IMR-90 (cell line): ENCODE results near the gene RAB12. TPM values are rescaled to one million over a fixed set of nuclear protein-coding genes. Genes with fewer than 3 reads are reported as not detected.

Experiments used
- ATAC-seq: fragments of 200-7000 bp; cut with Tn5 transposase; 2 replicates; pipeline ENCODE4 v1.9.1; 2020; ENCODE audit warnings: low read depth, mild to moderate bottlenecking, moderate library complexity
- BruUV-seq: library from RNA; stranded (reverse); fragments of 400-500 nt; replicated peaks from 2 replicates; lab custom pipeline; 2021; lab: Mats Ljungman, UMichigan
- CTCF ChIA-PET: fragments of 300-600 bp; formaldehyde crosslinking; extraction: SDS; loops from one replicate; lab custom pipeline; 2021; ENCODE audit warnings: antibody characterized with exemption; lab: Yijun Ruan, JAX
- POLR2A ChIA-PET: fragments of 300-600 bp; sonication (Branson Sonifier 250); formaldehyde crosslinking; loops from one replicate; lab custom pipeline; 2022; ENCODE audit warnings: antibody characterized with exemption; ENCODE audit not compliant: unreplicated experiment; lab: Charles Lee
- DNase-seq: peaks from one replicate; pipeline ENCODE4 v3.0.0; 2013
- H2AFZ ChIP-seq: replicated peaks from 2 replicates; pipeline ENCODE3; 2013; ENCODE audit warnings: low read length, mild to moderate bottlenecking; ENCODE audit not compliant: poor library complexity
- H2AK5ac ChIP-seq: 2 replicates; pipeline ENCODE4 v1.6.1; 2013; ENCODE audit warnings: low read depth, low read length, inconsistent platforms
- H2AK9ac ChIP-seq: replicated peaks from 2 replicates; pipeline ENCODE3; 2013; ENCODE audit warnings: mild to moderate bottlenecking, low read depth, low read length, moderate library complexity; ENCODE audit not compliant: poor library complexity
- H2BK120ac ChIP-seq: 2 replicates; pipeline ENCODE4 v1.6.1; 2013; ENCODE audit warnings: low read depth, low read length, inconsistent platforms
- H2BK15ac ChIP-seq: 3 replicates; pipeline ENCODE4 v1.6.1; 2013; ENCODE audit warnings: low read depth, low read length, inconsistent platforms
- H2BK20ac ChIP-seq: 2 replicates; pipeline ENCODE4 v1.6.1; 2013; ENCODE audit warnings: low read depth, mild to moderate bottlenecking, inconsistent platforms, low read length, moderate library complexity
- H2BK5ac ChIP-seq: 2 replicates; pipeline ENCODE4 v1.6.1; 2013; ENCODE audit warnings: mild to moderate bottlenecking, low read depth, low read length, inconsistent platforms; ENCODE audit not compliant: poor library complexity, severe bottlenecking
- H3K14ac ChIP-seq: replicated peaks from 2 replicates; pipeline ENCODE4 v1.6.1; 2013; ENCODE audit warnings: low read depth, low read length, inconsistent platforms
- H3K18ac ChIP-seq: 2 replicates; pipeline ENCODE4 v1.6.1; 2013; ENCODE audit warnings: low read depth, low read length, control low read depth
- H3K23ac ChIP-seq: 2 replicates; pipeline ENCODE4 v1.6.1; 2013; ENCODE audit warnings: low read depth, low read length, inconsistent platforms
- H3K27ac ChIP-seq: 2 replicates; pipeline ENCODE4 v1.5.1; 2013; ENCODE audit warnings: mild to moderate bottlenecking, control low read depth, low read length; ENCODE audit not compliant: insufficient read depth
- H3K27me3 ChIP-seq: 2 replicates; pipeline ENCODE4 v1.6.1; 2013; ENCODE audit warnings: low read length; ENCODE audit not compliant: control insufficient read depth, insufficient read depth
- H3K36me3 ChIP-seq: 2 replicates; pipeline ENCODE4 v1.6.1; 2013; ENCODE audit warnings: low read length, mixed read lengths; ENCODE audit not compliant: control insufficient read depth, insufficient read depth
- H3K4ac ChIP-seq: 2 replicates; pipeline ENCODE4 v1.6.1; 2013; ENCODE audit warnings: low read depth, low read length, inconsistent platforms
- H3K4me1 ChIP-seq: 2 replicates; pipeline ENCODE4 v1.6.1; 2013; ENCODE audit warnings: low read length, mixed read lengths; ENCODE audit not compliant: control insufficient read depth, insufficient read depth
- H3K4me2 ChIP-seq: 2 replicates; pipeline ENCODE4 v1.6.1; 2013; ENCODE audit warnings: low read depth, mild to moderate bottlenecking, control low read depth, low read length, moderate library complexity
- H3K4me3 ChIP-seq: 2 replicates; pipeline ENCODE4 v1.5.1; 2013; ENCODE audit warnings: low read depth, mild to moderate bottlenecking, control low read depth, low read length, moderate library complexity; ENCODE audit not compliant: insufficient read depth
- H3K56ac ChIP-seq: 2 replicates; pipeline ENCODE4 v1.6.1; 2013; ENCODE audit warnings: low read length, inconsistent platforms; ENCODE audit not compliant: insufficient read depth; ENCODE audit errors: extremely low read depth
- H3K79me1 ChIP-seq, 2 experiments: 2 replicates each; pipeline ENCODE4 v1.6.1; 2013; ENCODE audit warnings: low read length in 2 of 2, inconsistent platforms in 1 of 2, low read depth in 1 of 2
- H3K9ac ChIP-seq: 2 replicates; pipeline ENCODE4 v1.6.1; 2013; ENCODE audit warnings: low read depth, low read length, control low read depth
- H3K9me1 ChIP-seq: 2 replicates; pipeline ENCODE4 v1.6.1; 2013; ENCODE audit warnings: low read length, inconsistent platforms; ENCODE audit not compliant: insufficient read depth
- H3K9me3 ChIP-seq: 2 replicates; pipeline ENCODE4 v1.6.1; 2013; ENCODE audit warnings: low read length; ENCODE audit not compliant: control insufficient read depth, insufficient read depth
- H4K20me1 ChIP-seq: 2 replicates; pipeline ENCODE4 v1.6.1; 2013; ENCODE audit warnings: low read length, inconsistent platforms; ENCODE audit not compliant: insufficient read depth
- H4K5ac ChIP-seq: 2 replicates; pipeline ENCODE4 v1.6.1; 2013; ENCODE audit warnings: mild to moderate bottlenecking, low read depth, low read length, control low read depth
- H4K8ac ChIP-seq, 2 experiments: 2 replicates each; pipeline ENCODE4 v1.6.1; 2013; ENCODE audit warnings: low read depth in 2 of 2, low read length in 2 of 2, control low read depth in 1 of 2, inconsistent platforms in 1 of 2
- H4K91ac ChIP-seq: 2 replicates; pipeline ENCODE4 v1.6.1; 2013; ENCODE audit warnings: low read depth, low read length, inconsistent platforms; ENCODE audit not compliant: insufficient read depth
- BHLHE40 ChIP-seq: fragments of 150-350 bp; IDR thresholded peaks from 2 replicates; pipeline ENCODE4 v1.6.1; 2016; ENCODE audit warnings: mild to moderate bottlenecking, low read depth, low read length
- CEBPB ChIP-seq: IDR thresholded peaks from 2 replicates; pipeline ENCODE4 v1.6.1; 2012; ENCODE audit warnings: low read depth, low read length, improper control_type of control experiment
- CHD1 ChIP-seq: IDR thresholded peaks from 2 replicates; pipeline ENCODE4 v1.6.1; 2012; ENCODE audit warnings: low read depth, low read length, improper control_type of control experiment
- FOS ChIP-seq: fragments of 150-350 bp; IDR thresholded peaks from 2 replicates; pipeline ENCODE4 v1.6.1; 2016; ENCODE audit warnings: low read depth, low read length
- MAFK ChIP-seq: IDR thresholded peaks from 2 replicates; pipeline ENCODE4 v1.6.1; 2012; ENCODE audit warnings: low read depth, low read length, improper control_type of control experiment
- MAZ ChIP-seq: IDR thresholded peaks from 2 replicates; pipeline ENCODE4 v1.6.1; 2012; ENCODE audit warnings: low read depth, mild to moderate bottlenecking, low read length, improper control_type of control experiment, moderate library complexity, borderline replicate concordance
- MXI1 ChIP-seq: IDR thresholded peaks from 2 replicates; pipeline ENCODE4 v1.6.1; 2012; ENCODE audit warnings: low read depth, mild to moderate bottlenecking, low read length, moderate library complexity, borderline replicate concordance
- NFE2L2 ChIP-seq: fragments of 150-350 bp; IDR thresholded peaks from 2 replicates; pipeline ENCODE4 v1.6.1; 2016; ENCODE audit warnings: low read depth, mild to moderate bottlenecking, low read length
- POLR2A ChIP-seq: IDR thresholded peaks from 2 replicates; pipeline ENCODE4 v1.6.1; 2012; ENCODE audit warnings: mild to moderate bottlenecking, low read depth, low read length
- RAD21 ChIP-seq: IDR thresholded peaks from 2 replicates; pipeline ENCODE4 v1.6.1; 2012; ENCODE audit warnings: low read length, improper control_type of control experiment
- RCOR1 ChIP-seq: IDR thresholded peaks from 2 replicates; pipeline ENCODE4 v1.6.1; 2012; ENCODE audit warnings: mild to moderate bottlenecking, low read length, improper control_type of control experiment; ENCODE audit not compliant: insufficient replicate concordance
- RFX5 ChIP-seq: IDR thresholded peaks from 2 replicates; pipeline ENCODE4 v1.8.0; 2012; ENCODE audit warnings: low read depth, mild to moderate bottlenecking, low read length, moderate library complexity
- SMC3 ChIP-seq: fragments of 150-350 bp; IDR thresholded peaks from 2 replicates; pipeline ENCODE4 v1.6.1; 2016; ENCODE audit warnings: low read depth, mild to moderate bottlenecking, antibody characterized with exemption, low read length, moderate library complexity
- WGBS, 2 experiments: methylation state at CpG; one replicate each; pipeline versions ENCODE4 v1.1.5 to v1.1.7; 2013; ENCODE audit warnings: missing lambda C conversion rate in 2 of 2; ENCODE audit not compliant: insufficient read length in 1 of 2; ENCODE audit errors: extremely low coverage in 2 of 2; 5-methylcytosine and 5-hydroxymethylcytosine counted together
- dilution Hi-C: fragments of 300-500 bp; cut with HindIII; formaldehyde crosslinking; loops from one replicate; pipeline ENCODE4 v1.14.3; 2018; ENCODE audit warnings: low sequenced_read_pairs; ENCODE audit not compliant: unreplicated experiment
- in situ Hi-C: fragments of 300-500 bp; cut with MboI; formaldehyde crosslinking; loops from 3 replicates; pipeline ENCODE4 v1.14.3; 2019; ENCODE audit warnings: low sequenced_read_pairs, inconsistent platforms, mixed read lengths
- intact Hi-C: fragments of 100-400 bp; cut with micrococcal nuclease; formaldehyde crosslinking; loops from 2 replicates; pipeline ENCODE4 v1.10.0; 2022
- polyA plus RNA-seq, 3 experiments: library from polyadenylated mRNA; depleted of rRNA; stranded (reverse); fragments of >200 nt; gene quantifications; 2 replicates each; pipeline ENCODE4 v1.2.3, GENCODE V29; 2012; ENCODE audit warnings: low replicate concordance in 1 of 3
- total RNA-seq: library from RNA; depleted of rRNA; stranded (reverse); fragments of >200 nt; gene quantifications from 2 replicates; pipeline ENCODE4 v1.2.3, GENCODE V29; 2012
- TF ChIP-seq, protein P1 (sequence below): conservative IDR thresholded peaks from 2 replicates; pipeline ENCODE4 v1.5.1; 2012; ENCODE audit warnings: mild to moderate bottlenecking, low read depth, low read length, improper control_type of control experiment
- TF ChIP-seq, protein P2 (sequence below): fragments of 150-350 bp; IDR thresholded peaks from 2 replicates; pipeline ENCODE4 v1.6.1; 2016; ENCODE audit warnings: low read depth, mild to moderate bottlenecking, low read length, moderate library complexity, borderline replicate concordance
- TF ChIP-seq, protein P3 (sequence below): fragments of 150-350 bp; IDR thresholded peaks from 2 replicates; pipeline ENCODE4 v1.6.1; 2017; ENCODE audit warnings: mild to moderate bottlenecking, antibody characterized with exemption, low read length, low read depth

The RAB12 gene
- total and polyA plus RNA-seq, 2 of the 4 experiments (the other 2 are of a cell fraction): 14.9 to 19.2 TPM

DNA sequence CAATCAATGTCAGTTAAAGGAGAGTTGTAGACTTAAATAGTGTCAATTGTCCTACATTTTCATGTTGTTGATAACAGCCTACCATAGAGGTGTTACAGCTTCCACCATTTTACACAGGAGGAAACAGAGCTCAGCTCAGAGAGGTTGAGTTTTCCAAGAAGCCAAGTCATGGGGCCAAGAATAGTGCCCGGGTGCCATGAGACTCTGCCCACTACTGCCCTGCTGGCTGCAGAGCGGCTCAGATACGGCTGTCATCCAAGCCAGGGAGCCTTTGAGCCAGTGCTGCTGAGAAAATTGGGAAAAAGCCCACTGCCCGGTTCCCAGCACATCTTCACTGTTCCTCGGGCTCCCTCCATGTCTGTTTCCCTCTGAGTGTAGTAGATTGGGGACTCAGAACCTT, 22.0 kb downstream of the RAB12 start:
- H3K4me1 ChIP-seq: peaks cover 2% of the 10 kb centered on the region; the same call in 1 of the 2 replicates
- no peak for DNase-seq
- H3K27me3 ChIP-seq: no peaks in the 10 kb centered on the region
- H3K9me1 ChIP-seq: peaks cover 12% of the 10 kb centered on the region
- no peak overlapping the region for H3K18ac ChIP-seq
- CTCF ChIA-PET: no interaction called here
- no peak overlapping the region for H3K4me2 ChIP-seq
- H4K5ac ChIP-seq: no peak overlapping the region
- BruUV-seq: no TSS peak
- in situ Hi-C loops: no loop called here
- H4K20me1 ChIP-seq: peaks cover 15% of the 10 kb centered on the region; the same call in 1 of the 2 replicates
- no peak overlapping the region for H3K4me3 ChIP-seq
- H2BK5ac ChIP-seq: no peak overlapping the region
- no peak overlapping the region for H4K8ac ChIP-seq
- POLR2A ChIA-PET: no interaction called here
- no peak overlapping the region for H3K27ac ChIP-seq
- H3K56ac ChIP-seq: no peak overlapping the region
- H3K14ac ChIP-seq: no peak overlapping the region
- H2BK20ac ChIP-seq: no peak overlapping the region
- H2BK120ac ChIP-seq: no peak overlapping the region
- no peak overlapping the region for H3K4ac ChIP-seq
- no peaks in the 10 kb centered on the region for H3K9me3 ChIP-seq
- H3K36me3 ChIP-seq: peaks cover 36% of the 10 kb centered on the region
- no peak overlapping the region for H2AK9ac ChIP-seq
- H3K79me1 ChIP-seq: peaks cover 62 to 72% of the 10 kb centered on the region in 2 experiments
- H3K9ac ChIP-seq: no peak overlapping the region
- TF ChIP-seq CEBPB (no peak), CHD1 (no peak), NFE2L2 (no peak), RAD21 (no peak), MAFK (no peak), BHLHE40 (no peak), POLR2A (no peak), RFX5 (no peak), FOS (no peak), MAZ (no peak), SMC3 (no peak), MXI1 (no peak), RCOR1 (no peak)
- TF ChIP-seq, protein P1, sequence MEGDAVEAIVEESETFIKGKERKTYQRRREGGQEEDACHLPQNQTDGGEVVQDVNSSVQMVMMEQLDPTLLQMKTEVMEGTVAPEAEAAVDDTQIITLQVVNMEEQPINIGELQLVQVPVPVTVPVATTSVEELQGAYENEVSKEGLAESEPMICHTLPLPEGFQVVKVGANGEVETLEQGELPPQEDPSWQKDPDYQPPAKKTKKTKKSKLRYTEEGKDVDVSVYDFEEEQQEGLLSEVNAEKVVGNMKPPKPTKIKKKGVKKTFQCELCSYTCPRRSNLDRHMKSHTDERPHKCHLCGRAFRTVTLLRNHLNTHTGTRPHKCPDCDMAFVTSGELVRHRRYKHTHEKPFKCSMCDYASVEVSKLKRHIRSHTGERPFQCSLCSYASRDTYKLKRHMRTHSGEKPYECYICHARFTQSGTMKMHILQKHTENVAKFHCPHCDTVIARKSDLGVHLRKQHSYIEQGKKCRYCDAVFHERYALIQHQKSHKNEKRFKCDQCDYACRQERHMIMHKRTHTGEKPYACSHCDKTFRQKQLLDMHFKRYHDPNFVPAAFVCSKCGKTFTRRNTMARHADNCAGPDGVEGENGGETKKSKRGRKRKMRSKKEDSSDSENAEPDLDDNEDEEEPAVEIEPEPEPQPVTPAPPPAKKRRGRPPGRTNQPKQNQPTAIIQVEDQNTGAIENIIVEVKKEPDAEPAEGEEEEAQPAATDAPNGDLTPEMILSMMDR: no peak
- TF ChIP-seq, protein P2, sequence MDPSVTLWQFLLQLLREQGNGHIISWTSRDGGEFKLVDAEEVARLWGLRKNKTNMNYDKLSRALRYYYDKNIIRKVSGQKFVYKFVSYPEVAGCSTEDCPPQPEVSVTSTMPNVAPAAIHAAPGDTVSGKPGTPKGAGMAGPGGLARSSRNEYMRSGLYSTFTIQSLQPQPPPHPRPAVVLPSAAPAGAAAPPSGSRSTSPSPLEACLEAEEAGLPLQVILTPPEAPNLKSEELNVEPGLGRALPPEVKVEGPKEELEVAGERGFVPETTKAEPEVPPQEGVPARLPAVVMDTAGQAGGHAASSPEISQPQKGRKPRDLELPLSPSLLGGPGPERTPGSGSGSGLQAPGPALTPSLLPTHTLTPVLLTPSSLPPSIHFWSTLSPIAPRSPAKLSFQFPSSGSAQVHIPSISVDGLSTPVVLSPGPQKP: no peak
- TF ChIP-seq, protein P3, sequence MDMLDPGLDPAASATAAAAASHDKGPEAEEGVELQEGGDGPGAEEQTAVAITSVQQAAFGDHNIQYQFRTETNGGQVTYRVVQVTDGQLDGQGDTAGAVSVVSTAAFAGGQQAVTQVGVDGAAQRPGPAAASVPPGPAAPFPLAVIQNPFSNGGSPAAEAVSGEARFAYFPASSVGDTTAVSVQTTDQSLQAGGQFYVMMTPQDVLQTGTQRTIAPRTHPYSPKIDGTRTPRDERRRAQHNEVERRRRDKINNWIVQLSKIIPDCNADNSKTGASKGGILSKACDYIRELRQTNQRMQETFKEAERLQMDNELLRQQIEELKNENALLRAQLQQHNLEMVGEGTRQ: no peak
- intact Hi-C loops: no loop called here
- ATAC-seq: no peak
- dilution Hi-C loops: no loop called here
- H4K91ac ChIP-seq: no peak overlapping the region
- H2BK15ac ChIP-seq: no peak overlapping the region
- H2AFZ ChIP-seq: no peak overlapping the region
- no peak overlapping the region for H3K23ac ChIP-seq
- WGBS, 2 experiments: 77% methylated on average over 3 of the region's 5 CpGs; no CpG with 5 or more reads in 1 of the 2 experiments
- no peak overlapping the region for H2AK5ac ChIP-seq
